Fibroblast of skin of back (primary cell): ENCODE measurements around the gene GPR84.
"Not testable (repeated sequence)": the region's sequence is repeated elsewhere in the genome, so short reads cannot be mapped to it uniquely, and the experiment has no call there.

Experiments used
- DNase-seq: peaks from one replicate; pipeline ENCODE4 v3.0.0-alpha.2; 2013

GPR84 gene

GRCh38 chr12:54354271-54354670 is 10.0 kb downstream of the GPR84 start:
- not testable (repeated sequence) for DNase-seq

- peak; percentile 46 for DNase-seq
These were observed 11.1 kb downstream of the GPR84 start for GRCh38 chr12:54352891-54353874.

- peak; percentile 37 for DNase-seq
These were observed 12.2 kb downstream of the GPR84 start for GRCh38 chr12:54352022-54352531.

DNA sequence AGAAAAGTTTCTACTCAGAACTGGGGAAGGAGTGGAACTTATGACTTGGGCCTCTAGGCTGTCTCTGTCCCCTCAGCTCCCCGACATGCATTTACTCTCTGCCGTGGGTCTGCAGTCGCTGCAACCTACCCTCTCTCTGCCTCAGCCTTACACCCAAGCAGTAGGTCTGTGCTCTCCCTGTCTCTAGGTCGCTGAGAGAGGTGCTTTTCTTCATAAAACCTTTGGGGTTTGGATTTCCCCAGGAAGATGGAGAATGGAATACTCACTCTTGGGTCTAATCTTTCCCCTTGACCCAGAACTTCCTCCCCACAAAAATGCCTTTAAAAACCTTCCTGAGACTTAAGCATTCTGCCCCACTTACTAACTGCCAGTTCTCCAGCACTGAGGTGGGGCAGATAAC is 12.9 kb downstream of the GPR84 start:
- no peak for DNase-seq

GRCh38 chr12:54350743-54351142 is 13.5 kb downstream of the GPR84 start:
- no peak for DNase-seq

GRCh38 chr12:54349679-54350078 is 14.6 kb downstream of the GPR84 start:
- no peak for DNase-seq

GRCh38 chr12:54349036-54349435 is 15.2 kb downstream of the GPR84 start:
- no peak for DNase-seq

DNA sequence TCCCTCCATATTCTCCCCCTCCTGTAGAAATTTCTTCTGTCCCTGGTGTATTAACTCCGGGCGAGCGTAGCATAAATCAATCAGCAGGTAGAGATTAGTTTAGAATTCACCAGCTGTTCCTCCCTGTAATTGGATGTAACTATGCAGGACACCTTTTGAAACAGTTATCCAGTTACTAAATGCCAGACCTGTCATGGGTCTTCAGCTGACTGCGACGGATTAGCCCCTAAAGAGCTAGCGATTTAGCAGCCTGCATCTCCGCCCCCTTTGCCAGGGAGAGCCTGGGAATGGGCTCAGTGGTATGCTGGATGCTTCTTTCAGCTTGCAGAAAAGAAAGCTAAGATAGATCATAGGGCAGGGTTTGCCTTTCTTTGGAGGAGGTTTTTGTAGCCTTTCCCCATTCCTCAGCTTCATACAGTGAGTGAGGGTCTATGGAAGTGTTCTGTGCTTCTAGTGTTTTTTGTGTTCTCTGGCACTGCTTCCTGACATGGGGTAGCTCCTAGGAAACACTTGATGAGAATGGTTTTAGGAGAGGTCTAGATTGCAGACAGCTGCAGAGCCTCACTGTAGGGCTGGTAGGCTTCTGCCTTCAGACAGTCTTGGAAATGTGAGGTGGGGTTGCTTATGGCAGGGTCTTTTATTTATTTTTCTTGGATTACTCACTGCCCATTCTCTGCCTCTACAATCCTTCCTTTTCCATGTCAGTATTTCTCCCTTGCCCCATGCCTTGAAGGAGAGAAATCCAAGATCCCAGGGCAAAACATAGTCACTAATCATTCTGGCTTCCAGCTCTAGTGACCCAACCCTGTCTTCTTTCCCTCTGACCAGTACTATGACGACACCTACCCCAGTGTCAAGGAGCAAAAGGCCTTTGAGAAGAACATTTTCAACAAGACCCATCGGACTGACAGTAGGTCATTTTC is 22.6 kb downstream of the GPR84 start:
- DNase-seq, result no peak

DNA sequence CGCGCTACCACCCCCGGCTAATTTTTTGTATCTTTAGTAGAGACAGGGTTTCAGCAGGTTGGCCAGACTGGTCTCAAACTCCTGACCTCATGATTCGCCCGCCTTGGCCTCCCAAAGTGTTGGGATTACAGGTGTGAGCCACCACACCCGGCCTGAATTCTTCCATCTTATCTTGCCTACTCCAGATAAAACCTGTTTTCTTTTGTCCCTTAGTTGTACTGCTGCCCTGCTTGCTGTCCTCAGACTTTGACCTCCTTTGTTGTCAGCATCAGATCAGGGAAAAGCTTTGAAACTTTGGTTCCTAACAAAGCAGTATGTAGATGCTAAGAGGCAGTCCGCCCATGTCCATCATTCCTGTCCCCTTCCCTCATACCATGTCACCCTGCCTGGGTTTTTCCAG is 23.4 kb downstream of the GPR84 start:
- DNase-seq, result no peak

DNA sequence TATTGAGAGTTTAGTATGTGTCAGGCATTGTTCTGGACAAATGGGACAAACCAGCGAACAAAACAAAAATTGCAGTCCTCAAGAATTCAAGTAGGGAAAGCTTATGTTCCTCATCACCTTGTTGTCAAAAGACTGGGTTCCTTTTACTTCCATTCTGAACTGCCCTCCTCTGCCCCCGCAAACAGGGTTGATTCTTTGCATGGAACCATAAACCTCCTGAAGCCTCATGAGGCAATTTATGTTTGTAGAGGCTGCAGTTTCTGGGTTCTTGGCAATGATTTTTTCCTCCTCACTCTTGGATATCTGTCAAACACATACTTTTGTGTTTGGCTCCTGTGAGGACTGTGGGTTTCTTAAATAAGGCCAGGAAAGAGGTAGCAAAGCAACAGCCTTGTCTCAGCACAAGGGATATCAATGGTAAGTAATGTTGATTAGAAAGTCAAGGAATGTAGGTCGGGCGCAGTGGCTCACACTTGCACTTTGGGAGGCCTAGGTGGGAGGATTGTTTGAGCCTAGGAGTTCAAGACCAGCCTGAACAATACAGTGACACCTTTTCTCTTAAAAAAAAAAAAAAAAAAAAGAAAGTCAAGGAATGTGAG is 25.5 kb downstream of the GPR84 start:
- no peak for DNase-seq

DNA sequence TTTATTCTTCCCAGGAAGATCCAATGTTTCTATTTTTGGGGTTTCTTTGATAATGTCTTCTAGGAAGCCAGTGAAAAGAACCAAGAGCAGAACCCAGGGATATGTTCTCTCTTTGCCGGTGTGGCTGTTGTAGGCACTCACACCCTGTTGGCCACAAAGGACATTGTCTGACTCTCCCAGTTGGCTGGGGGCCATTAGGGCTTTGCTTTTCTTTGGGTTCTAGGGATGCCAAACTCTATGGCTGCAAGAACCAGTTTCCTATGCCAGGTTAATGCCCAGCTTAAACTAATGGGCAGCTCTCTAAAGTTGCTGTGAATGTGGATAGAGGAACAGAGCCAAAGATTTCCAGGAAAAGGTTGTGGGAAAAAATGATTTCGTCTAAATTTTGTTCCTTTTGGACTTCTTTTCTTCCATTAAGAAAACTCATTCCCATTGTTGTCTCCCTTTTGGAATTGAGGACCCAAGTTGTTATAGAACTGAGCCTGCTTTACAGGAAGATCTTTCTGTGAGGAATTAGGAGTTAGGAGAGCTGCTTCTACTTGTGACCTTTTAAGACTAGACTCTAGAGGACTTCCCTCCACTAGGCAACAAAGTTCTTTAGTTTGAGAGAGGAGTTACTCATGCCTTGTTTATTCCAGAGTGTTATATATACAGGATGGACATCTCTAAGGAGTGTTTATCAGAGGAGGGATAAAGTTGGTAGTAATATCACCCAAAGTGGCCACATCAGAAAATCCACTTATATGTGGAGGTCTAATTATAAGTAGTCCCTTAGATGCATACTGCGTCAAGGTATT is 26.2 kb downstream of the GPR84 start:
- DNase-seq, result no peak

- DNase-seq, result no peak
These were observed 26.9 kb downstream of the GPR84 start for GRCh38 chr12:54337280-54337842.

GRCh38 chr12:54333420-54334034 is 30.8 kb downstream of the GPR84 start:
- DNase-seq, result no peak

DNA sequence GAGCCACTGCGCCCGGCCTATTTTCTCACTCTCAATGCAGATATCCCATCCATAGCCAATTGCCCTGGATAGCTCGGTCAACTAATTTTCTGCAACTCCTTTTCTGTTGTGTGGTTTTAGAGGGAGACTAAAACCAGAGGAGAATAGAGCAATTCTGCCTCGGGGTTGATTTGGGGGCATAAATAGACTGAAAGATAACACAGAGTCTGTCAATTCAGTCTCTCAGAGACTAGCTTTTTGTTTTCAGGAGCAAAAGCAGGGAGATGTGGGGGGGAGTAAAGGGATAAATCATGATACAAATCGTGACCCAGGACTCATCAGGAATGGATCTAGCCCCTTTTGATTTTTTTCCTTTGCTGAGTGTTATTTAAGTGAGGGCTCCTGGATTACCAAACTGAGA is 32.8 kb downstream of the GPR84 start:
- no peak for DNase-seq

DNA sequence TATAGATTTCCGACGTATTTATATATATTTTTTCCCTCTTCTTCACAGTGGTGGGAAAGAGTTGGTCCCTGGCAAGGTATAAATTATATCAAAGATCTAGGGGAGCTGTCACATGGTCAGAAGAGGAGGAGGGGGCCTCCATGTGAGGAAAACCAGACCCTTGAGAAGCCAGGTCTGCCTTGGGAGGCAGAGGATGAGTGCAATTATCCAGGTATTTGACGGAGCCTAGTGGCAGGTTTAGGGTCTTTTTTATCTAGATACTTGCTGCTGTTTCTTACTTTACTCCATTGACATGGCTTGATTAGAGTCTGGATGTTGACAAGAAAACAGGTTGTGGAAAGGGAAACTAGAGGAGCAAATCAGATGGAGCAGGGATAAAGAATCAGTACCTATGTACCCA is 33.8 kb downstream of the GPR84 start:
- no peak for DNase-seq

DNA sequence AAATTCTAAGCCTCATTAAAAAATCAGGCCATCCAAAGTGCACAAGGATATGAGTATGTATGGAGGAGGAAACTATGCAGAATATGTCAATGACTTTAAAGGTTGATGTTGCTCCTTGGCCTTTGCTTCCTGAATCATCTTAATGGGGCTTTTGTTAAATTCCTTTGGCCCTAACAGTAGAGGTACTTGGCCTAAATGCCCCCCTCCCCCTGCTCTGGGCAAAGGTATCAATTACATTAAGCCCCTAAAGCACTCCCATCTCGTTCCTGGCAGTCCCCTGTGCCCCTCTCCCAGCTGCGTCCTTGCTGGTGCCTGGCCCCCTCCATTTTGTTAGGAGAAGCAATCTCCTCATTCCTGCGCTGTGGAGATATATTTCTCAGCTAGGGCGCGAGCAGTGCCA is 34.5 kb downstream of the GPR84 start:
- no peak for DNase-seq

DNA sequence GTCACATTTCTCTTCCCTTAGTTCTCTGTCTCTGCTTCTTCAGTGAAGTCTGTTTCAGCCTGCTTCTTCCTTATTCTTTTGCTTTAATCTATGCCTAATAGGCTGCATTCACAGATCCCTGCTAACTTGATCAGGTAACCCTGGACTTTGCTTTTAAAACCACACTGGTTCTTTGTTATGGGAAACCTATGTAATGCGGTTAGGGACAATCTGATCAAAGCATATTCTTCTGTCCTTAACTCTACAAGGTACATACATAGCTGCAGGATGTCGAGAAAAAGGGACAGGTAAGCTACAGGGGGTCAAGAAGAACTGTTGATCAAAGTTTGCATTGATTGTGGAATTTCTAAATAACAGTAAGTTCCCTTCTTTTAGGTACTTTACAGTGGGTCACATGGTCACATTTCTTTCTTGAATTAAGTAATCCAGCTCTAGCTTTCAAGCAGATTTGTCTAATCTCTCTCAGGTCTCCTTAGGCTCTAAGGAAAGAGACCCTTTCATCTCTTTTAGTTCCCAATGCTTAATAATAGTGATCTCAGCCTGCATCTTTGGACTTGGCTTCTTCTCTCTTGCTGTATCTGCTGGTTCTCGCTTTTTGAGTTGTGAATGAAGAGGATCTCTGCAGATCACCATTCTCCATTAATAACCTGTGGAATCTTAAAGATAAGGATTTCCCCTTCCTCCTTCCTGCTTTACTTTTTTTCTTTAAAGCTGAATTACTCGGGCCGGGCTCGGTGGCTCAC is 35.5 kb downstream of the GPR84 start:
- no peak for DNase-seq

DNA sequence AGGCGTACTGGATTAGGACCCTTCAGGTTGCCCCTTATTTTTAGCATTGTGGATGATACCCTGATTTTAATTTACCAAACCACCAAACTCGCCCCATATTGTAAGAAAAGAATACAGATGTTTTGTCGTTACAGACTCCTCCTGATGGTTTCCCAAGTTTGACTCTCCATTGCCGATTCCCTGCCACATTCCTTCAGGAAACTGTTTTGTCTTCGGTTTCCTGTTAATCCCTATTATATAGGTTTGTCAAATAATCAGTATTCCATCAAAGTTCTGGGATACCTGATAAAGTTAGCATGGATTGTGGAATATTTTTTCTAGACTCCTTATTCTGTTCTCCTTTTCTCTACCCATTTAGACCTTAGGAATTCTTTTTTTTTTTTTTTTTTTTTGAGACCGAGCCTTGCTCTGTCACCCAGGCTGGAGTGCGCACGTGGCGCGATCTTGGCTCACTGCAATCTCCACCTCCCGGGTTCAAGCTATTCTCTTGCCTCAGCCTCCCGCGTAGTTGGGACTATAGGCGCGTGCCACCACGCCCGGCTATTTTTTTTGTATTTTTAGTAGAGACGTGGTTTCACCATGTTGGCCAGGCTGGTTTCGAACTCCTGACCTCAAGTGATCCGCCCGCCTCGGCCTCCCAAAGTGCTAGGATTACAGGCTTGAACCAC is 38.7 kb downstream of the GPR84 start:
- peak; percentile 27 for DNase-seq

DNA sequence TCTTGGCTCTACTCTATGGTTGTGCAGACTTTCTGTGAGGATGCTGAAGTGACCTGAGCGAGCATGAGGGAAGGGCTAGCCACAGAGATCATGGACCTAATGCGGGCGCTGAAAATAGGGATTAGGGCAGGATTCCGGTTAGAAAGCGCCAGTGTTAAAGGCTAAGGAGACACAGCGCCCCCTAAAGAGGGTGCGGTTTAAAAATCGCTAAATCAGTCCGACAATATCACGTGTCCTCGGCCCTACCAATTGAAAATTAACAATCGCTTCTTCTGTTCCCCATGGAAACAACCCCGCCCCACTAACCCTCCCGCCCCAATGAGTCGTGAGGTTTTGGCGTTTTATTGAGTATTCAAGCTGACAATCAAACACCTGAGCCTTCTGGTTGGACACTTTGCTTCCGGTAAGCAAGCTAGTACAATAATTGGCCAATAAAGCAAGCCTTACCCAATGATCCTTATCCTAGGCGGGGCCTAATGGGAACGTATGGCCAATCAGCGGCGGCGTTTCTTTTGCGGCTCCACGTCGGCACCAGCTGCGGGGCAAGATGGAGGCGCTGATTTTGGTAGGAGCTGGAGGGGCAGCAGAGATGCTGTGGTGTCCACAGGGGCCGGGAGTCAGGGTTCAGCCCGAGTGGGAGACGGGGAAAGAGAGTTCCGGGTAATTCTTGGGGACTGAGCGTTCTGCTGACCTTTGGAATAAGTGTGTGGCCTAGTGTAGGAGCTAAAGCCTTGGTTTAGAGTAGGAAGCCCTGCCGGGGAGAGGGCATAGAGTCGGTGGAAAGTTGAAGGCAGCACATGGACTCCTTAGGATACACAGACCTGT is 39.5 kb downstream of the GPR84 start, which contains the start of gene COPZ1:
Gene COPZ1, plus strand, starts transcription at position 515 of the 825 bp plus-strand sequence. Its CDS starts 33 bp downstream, at position 548.
- peak; percentile 100 for DNase-seq
